NCI-H524 treated with DMSO at 0.1 percent for 48 hours (cell line): ENCODE measurements around the gene RASA2.
"Not testable (repeated sequence)": the region's sequence is repeated elsewhere in the genome, so short reads cannot be mapped to it uniquely, and the experiment has no call there.

ENCODE experiments used
- DNase-seq: peaks from one replicate; lab custom pipeline; 2025; lab: John Stamatoyannopoulos, UW

Gene RASA2

DNA sequence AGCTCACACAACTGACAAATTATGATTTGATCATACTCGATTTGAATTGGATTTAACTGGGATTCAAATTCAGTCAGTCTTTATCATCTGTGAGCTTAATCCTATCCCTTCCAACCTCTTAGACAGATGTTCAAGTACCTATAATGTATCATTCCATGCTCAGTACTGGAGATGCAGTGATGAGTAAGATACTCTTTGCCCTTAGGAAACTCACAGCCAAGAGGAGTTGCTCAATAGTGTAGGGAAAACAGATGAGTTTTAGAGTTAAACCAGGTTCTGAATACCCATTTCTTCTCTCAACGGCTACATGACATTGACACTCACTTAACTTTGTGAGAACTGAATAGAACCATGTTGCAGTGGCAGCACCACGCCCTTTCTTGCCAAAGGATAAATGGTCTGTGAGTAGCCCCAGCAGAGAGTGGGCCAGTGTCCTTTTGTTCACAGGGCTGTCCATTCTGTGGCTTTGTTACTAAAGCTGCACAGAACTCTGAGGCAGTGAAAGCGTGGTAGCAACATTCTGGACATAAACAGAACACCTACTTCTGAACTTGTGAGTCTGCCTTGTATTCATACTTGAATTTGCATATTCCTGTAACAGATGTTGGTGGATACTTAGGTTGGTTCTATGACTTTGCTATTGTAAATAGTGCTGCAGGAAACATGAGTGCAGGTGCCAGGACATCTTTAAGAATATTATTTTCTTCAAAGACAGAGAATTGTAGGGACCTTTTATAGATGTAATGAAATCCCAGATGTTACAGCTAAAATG, 91.6 kb downstream of the RASA2 start:
- peak; percentile 24 for DNase-seq

DNA sequence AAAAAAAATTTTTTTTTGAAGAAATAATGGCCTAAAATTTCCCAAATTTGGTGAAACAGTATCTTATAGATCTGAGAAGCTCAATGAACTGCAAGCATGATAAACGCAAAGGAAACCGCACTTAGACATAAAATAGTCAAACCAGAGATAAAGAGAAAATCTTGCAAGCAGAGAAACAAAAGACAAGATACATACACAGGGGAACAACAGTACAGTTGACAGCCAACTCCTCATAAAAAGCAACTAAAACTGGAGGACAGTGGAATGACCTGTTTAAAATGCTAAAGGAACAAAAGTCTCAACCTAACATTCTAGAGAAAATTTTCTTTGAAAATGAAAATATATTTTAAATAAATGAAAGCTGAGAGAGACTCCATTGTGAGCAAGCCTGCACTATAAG, 107.5 kb downstream of the RASA2 start:
- DNase-seq: no peak

DNA sequence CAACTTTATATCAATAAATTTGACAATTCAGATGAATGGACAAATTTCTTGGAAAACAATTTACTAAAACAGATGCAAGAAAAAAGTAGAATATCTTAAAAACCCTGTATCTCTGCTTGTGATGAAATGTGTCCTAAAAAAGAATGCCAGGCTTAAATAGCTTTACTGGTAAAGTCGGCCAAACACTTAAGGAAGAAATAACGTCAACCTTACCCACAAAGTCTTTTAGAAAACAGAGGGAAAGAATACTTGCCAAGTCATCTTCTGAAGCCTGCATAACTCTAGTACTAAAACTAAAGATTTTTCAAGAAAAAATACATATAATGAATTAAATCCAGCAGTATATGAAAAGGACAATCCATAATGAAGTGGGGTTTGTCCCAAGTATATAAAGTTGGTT, 111.1 kb downstream of the RASA2 start:
- DNase-seq: no peak

- no peak for DNase-seq
These were observed 113.5 kb downstream of the RASA2 start for GRCh38 chr3:141600331-141600730.

DNA sequence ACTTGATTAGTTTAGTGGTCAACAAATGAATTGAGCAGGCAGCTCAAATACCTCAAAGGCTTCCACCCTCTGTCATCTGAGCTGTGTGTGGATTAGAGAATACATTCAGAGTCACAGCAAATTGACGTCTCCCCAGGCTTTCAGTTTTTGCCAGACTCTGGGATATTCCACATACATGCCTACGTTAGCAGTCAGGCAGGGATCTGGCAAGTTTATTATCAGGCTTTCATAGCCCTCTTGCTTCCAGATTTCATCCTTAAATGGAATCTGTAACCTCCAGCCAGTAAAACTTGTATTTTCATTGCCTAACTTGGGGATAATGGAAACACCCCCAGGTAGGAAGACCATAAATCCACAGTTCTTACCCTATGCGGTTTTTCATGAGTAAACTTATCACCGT, 115.9 kb downstream of the RASA2 start:
- DNase-seq: no peak

GRCh38 chr3:141603473-141604035, 116.7 kb downstream of the RASA2 start:
- DNase-seq: no peak

DNA sequence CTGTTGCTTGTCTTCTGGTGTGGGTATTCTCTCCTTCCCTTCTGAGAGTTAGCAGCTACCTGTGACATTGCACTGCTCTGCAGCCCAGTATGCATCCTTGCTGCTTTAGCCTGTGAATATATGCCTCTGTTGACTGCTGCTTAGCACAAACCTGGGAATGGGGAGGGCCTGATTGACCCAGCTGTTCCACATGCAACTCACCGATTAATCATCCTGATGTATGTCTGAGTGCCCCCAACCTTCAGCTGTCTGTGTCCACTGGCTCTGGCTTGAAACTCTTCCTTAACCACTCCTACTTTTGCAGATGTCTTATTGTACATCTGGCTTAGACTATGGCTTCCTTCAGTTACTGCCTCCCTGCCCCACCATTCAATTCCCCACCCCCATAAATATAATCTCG, 119.1 kb downstream of the RASA2 start:
- DNase-seq: no peak

DNA sequence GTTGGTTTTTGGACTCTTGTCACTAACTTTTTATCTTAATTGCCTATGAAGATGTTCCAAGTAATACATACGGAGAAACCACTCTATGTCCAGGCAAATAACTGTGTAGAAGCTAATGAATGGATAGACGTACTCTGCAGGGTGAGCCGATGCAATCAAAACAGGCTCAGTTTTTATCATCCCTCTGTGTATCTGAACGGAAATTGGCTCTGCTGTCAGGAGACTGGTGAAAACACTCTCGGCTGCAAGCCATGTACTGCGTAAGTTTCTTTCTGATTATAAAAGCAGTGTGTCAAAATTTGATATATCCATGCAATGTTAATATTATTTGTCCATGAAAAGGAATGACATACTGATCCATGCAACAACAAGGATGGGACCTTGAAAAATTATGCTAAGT, 121.6 kb downstream of the RASA2 start:
- DNase-seq: no peak

GRCh38 chr3:141610939-141611338, 124.1 kb downstream of the RASA2 start:
- DNase-seq: no peak

DNA sequence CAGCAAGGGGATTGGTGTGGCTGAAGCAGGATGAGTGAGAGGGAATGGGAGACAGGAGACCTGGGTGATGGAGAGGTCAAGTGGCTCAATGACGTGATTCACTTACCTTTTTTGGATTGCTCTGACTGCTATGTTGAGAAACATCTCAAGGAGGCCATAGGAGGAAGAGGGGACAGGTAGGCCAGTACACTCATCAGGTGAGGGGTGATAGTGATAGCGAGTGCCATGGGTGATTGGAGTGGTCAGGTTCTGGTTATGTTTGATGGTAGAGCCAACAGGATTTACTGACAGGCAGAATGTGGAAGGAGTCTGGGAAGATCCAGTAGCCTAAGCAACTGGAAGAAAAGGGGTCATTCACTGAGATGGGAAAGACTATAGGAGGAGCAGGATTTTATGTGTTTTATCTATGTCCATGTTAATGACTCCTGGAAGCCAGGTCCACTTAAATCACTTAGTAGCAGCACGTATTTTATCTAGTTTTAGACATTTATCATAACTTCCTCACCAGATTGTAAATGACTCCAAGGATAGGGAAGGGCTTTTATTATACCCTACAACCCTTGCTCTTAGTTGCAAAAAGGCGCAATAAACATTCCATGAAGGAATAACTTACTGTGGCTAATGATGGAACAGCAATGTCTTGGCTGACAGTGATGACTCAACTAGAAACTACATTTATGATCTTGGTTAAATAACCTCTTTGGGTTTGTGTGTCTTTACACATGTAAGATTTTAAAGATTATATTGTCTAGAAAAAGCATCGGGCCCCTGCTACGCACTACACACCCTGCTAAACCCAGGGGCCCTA, 131.5 kb downstream of the RASA2 start:
- no peak for DNase-seq

DNA sequence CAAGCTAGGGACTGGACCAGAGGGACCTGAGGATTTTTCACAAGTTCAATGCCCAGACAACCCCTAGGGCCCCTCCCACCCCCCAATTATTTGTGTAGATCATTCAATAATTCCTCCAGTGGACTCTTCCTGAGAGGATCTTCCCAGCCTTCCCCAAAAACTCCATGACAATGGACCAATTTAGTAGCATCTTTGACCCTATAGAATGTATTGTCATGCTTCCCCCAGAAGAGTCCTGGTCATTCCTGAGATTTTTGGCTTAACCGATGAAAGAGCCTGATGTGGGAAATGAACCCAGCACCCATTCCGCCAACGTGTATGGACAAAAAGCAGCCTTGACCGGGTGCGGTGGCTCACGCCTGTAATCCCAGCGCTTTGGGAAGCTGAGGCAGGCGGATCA, 132.1 kb downstream of the RASA2 start:
- no peak for DNase-seq

GRCh38 chr3:141619450-141619849, 132.6 kb downstream of the RASA2 start:
- no peak for DNase-seq

DNA sequence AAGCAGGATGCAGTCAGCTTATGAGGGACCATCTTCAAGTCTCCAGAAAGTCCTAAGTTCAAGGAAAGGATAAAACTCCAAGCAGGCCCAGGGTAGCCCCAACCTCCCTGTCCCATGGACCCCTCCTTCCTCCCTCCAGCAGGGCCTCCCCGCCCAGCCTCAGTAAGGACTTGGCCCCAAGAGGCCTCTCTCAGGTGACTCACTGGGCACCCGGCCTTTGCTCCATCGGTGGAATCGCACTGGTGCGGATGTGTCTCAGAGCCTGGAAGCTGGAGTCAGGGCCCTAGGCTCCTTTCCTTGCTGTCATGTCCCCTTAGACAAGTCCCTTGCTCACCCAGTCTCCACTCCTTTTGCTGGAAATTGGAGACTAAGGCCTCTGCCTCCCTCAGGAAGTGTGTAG, 136.9 kb downstream of the RASA2 start:
- no peak for DNase-seq

DNA sequence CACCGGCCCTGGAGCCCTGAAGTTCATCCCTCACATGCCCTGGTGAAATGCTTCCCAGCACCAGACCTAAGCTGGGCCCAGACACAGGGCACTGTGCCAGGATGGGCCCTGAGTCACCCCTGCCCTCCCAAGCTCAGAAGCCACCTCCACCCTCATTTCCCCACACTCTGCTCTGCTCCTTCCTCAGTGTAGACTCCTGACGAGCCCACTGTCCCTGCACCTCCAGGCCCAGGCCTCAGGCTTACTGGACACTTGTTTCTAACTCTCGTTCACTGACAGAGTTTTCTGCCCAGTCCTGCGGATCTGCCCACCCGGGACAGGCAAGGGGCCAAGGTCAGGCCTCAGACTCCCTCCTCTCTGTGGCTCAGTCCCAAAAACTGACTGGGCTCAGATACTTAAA, 138.7 kb downstream of the RASA2 start:
- DNase-seq: no peak

DNA sequence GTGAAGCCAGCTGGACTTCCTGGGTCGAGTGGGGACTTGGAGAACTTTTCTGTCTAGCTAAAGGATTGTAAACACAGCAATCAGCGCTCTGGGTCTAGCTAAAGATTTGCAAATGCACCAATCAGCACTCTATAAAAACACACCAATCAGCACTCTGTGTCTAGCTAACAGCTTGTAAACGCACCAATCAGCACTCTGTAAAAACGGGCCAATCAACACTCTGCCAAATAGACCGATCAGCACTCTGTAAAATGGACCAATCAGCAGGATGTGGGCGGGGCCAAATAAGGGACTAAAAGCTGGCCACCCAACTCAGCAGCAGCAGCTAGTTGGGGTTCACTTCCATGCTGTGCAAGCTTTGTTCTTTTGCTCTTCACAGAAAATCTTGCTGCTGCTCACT, 141.5 kb downstream of the RASA2 start:
- not testable (repeated sequence) for DNase-seq

- not testable (repeated sequence) for DNase-seq
These were observed 142.1 kb downstream of the RASA2 start for GRCh38 chr3:141628868-141629441.

DNA sequence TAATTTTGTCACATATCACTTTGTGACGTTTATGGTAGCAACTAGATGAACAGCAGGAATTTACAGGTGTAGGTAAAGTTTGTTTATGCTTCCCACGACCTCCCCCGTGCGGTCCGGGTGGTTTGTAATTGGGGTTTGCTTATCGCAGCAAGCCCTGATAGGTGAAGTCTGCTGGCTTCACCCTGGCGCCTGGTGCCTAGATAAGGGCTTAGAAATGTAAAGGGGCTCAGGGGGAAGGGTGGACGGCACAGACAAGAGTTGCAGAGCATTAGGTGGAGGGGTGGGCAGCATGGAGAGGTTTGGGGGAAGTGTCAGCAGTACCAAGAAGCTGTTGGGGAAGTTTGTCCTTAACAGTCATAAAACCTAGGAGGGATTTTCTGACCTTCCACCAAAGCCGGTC, 143.1 kb downstream of the RASA2 start:
- no peak for DNase-seq

DNA sequence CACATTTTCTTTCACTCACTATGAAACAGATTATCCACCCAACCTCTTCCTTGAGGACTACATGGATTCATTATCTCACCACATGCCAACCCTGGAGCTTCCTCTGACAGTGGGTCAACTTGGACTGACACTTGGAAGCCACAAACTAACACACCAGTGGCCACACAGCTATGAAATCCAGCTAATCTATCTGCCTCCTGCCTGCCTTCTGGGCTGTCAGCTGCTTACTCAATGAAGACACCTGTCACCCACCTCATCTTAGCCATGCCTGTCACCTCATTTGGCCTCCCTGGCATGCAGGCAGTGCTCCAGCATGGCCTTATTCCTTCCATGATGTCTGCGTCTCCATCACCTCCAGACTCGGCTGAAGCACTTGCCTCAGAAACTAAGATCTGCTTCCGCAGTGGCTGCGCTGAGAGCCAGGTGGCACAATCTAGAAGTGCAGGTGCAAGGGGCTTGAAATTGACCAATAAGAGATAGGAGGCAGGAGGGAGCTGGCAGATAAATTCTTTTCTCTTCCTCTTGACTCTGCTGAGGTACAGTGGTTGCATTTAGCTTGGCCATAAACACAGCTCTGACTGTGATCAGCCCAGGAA, 146.1 kb downstream of the RASA2 start:
- DNase-seq: no peak

- no peak for DNase-seq
These were observed 155.4 kb downstream of the RASA2 start for GRCh38 chr3:141642215-141642614.

DNA sequence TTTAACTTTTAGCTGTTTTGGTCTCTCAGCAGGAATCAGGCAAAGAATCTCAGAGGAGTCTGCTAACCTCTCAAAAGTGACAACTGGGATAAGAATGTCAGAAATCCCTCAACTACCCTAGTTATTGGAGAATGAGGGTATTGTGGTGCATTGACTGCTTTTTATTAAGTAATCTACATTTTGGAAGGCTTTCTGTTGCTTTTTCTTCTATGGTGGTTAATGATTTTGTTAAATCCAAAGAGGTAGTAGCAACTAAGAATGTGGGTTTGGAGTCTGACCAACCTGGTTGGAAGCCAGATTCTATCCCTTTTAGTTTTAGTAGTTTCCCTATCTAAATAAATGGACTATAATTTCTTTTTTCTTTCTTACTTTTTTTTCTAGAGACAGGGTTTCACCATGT, 156.6 kb downstream of the RASA2 start:
- DNase-seq: no peak

DNA sequence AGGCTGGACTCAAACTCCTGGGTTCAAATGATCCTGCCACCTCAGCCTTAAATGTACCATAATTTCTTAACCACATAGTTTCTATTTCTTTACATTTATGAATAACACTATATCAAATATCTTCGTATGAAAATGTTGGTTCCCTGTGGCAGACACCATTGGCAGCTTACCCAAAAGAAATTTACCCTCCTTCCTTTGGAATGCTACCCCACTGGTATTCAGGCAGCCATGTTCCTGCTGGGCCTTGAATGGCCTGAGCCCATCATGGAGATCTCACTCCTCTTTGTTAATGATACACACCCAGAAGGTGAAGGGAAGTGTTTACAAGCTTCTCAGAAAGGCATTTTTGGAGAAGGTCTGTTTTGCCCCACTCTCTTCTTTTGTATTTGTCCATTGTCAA, 157.0 kb downstream of the RASA2 start:
- DNase-seq: no peak

- DNase-seq: no peak
These were observed 158.1 kb downstream of the RASA2 start for GRCh38 chr3:141644931-141645330.
